NK-92 treated with Interleukin-12 subunit alpha and Interleukin-12 subunit beta, amount 100 ng/mL, for 24 hours (cell line): Measurements from ENCODE around the gene NLGN2.

Experiments used
- DNase-seq: peaks from one replicate; lab custom pipeline; 2025; lab: John Stamatoyannopoulos, UW

NLGN2 gene

GRCh38 chr17:7392696-7393612, 14.7 kb upstream of the NLGN2 start:
- no peak for DNase-seq

GRCh38 chr17:7393613-7394451, 13.8 kb upstream of the NLGN2 start:
- no peak for DNase-seq

DNA sequence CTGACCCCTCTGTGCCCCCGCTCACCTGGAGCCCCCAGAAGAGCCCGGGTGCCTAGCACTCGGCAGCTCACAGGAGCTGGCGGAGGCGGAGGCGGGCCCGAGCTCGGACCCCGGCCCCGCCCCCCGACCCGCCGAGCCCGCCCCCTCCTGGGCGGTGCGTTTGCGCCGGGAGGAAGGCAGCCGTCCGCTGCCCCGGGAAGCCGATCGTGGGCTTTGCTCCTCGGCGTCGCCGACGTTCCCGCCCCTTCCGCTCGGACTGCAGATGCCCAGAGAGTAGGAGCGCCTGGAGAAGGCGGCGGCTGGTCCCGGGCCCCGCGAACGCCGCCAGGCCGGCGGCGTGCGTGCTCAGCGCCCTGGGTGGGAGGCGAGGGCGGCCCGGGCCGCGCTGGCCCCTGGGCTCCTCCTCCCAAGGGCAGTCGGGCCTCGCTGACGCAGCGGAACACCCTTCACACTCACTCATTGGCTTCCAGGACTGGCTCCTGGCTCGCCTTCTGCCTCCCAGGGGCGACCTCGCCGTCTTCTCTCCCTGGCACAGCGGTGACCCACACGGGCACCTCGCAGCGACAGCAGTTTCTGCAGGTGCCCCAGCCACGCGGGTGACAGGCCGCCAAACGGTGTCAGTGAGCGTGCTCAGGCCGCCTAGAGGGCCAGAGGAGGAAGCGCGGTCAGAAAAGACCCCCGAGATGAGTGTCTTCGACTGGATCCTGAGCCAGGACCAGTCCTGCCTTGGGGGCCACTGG, 13.0 kb upstream of the NLGN2 start, which contains the start of gene PLSCR3:
Gene PLSCR3, minus strand, starts transcription at position 74 of the 740 bp plus-strand sequence. CDS start 415 bp downstream, outside the sequence.
- DNase-seq: peak; percentile 47

- DNase-seq: no peak
Measured at GRCh38 chr17:7396147-7396546, 11.5 kb upstream of the NLGN2 start.

DNA sequence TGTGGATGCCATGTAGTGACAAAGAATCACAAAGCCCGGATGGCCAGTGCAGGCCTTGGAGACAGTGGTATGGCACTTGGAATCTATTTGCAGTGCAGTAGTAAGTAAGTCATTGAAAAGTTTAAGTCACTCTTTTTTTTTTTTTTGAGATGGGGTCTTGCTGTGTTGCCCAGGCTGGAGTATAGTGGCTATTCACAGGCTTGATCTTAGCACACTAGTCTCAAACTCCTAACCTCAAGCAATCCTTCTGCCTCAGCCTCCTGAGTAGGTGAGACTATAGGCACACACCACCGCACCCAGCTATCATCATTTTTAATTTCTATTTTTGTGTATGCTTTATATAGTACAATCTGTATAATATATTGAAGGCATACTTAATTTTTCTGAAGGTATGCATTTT, 9.0 kb upstream of the NLGN2 start:
- DNase-seq: no peak

- DNase-seq: no peak
Measured at GRCh38 chr17:7403043-7403726, 4.5 kb upstream of the NLGN2 start.

DNA sequence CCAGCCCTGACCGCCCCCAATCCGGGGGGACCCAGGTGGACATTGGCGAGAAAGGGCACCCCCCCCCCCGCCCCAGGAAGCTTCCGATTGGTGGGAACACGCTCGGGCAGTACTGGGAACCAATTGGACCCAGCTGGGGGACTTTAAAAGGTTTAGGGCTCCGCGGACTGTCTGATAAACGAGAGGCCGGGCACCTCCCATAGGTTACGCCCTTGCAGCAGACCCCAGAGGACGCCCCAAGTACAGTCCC, 4.0 kb upstream of the NLGN2 start:
- DNase-seq: no peak

GRCh38 chr17:7403977-7404736, 3.5 kb upstream of the NLGN2 start, which contains the start of gene TMEM256:
TMEM256 (minus strand) TSS chr17:7404097; CDS start chr17:7404084, 13 bp downstream.
- peak; percentile 81 for DNase-seq

DNA sequence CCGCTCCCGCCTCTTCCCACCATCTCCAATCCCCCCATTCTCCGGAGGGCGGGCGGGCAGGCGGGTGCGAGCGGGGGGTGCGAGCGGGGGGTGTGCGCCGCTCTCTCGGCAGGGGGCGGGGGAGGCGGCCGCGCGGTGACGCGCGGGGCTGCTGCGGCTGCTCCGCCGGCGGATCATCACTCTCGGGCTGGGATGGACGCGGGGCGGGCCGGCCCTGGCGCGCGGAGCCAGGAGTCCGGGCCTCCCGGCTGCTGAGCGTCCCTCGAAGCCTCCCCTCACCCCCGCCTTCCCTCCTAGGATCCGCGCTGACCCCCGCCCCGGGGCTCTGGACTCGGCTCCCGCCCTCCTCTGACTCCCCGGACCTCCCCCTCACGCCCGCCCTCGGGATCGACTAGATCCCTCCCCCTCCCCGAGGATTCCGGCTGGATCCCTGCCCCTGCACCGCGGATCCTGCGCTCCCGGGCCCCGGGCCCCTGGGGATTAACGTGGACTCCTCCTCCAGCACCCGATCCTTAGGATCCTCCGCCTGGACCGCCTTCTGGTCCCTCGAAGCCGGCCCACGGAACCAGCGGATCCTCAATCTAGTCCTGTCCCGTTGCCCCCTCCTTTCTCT, 2.8 kb upstream of the NLGN2 start:
- DNase-seq: no peak

DNA sequence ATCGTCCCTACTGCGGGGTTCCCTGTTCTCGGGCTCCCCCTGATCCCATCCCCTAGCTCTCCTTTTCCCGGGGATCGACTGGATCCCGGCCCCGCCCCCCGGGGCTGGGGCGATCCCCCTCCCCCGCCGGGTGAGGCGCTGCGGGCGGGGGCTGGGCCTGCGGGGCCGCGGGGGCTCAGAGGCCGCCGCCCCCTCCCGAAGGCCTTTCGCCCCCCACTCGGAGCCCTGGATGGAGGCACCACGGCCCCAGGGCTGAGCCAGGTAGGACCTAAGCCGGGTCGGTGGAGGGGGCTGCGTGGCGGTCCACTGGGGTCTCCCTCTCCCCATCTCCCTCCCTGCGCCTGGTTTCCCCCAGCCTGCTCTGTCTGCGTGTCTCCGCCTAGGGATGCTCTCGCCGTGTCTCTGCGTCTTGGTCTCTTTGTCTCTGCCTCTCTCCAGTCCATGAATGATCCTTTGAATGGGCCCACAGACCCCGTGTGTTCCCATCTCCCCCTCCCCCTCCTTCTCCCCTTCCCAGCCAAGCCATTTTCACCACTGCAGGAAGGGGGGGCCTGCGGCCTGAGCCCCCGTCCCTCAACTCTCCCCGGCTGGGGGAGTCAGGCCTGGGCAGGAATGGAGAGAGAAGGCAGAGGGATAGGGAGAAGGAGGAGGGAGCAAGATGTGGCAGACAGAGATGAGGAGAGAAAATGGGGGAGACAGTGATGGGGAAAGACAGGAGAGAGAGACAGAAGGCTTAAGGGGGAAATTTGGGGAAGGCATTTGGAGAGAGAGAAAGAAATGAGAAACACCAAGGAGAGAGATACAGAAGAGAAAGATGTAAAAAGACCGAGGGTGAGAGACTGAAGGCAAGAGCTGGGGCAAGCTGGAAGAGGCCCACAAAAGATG, 2.1 kb upstream of the NLGN2 start:
- DNase-seq: no peak

DNA sequence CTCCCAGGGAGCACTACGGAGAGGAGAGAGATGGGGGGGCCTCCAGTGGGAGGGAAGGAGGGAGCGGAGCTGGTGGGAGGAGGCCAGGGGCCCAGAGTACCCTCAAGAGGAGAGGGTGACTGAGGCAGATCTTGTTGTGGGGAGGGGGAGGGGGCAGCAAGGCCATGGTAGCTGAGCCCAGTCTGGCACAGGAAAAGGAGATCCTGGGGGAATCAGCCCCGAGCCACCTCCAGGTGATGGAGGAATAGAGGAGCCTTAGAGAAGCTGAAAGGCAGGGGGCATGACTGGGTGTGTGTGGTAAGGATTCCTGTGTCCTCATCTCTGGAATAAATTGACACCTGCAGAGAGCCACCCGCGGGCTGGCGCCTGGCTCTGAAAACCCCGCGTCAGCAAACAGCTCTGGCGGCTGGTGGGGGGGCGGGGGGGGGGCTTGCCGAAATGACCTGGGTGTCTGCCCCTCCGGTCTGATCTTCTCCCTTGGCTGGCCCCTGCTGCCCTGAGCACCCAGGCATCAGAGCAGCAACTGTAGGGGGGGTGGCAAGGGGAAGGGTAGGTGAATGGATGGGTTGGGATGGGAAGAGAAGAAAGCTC, 1.3 kb upstream of the NLGN2 start:
- no peak for DNase-seq

- no peak for DNase-seq
Measured at GRCh38 chr17:7407082-7407481, 563 bp upstream of the NLGN2 start.

DNA sequence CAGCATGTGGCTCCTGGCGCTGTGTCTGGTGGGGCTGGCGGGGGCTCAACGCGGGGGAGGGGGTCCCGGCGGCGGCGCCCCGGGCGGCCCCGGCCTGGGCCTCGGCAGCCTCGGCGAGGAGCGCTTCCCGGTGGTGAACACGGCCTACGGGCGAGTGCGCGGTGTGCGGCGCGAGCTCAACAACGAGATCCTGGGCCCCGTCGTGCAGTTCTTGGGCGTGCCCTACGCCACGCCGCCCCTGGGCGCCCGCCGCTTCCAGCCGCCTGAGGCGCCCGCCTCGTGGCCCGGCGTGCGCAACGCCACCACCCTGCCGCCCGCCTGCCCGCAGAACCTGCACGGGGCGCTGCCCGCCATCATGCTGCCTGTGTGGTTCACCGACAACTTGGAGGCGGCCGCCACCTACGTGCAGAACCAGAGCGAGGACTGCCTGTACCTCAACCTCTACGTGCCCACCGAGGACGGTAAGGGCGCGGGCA, 645 bp downstream of the NLGN2 start:
- DNase-seq: no peak

- no peak for DNase-seq
Measured at GRCh38 chr17:7408863-7409262, 1.2 kb downstream of the NLGN2 start.

DNA sequence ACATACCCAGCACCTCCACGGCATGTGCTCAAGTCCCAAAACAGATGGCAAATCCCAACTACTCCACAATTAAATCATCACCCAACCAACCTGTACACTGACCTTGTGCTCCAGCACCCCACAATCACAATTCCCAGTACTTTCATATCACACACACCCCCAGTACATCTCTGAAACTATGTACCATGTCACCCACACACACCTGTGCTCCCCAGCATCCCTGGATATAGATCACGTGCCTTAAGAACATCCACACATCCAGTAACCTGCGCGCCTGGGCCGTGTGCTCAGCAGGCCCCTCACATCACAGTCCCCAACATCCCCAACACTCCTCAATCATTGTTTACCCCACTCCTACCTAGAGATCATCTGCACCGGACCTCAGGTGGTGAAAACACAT, 2.1 kb downstream of the NLGN2 start:
- no peak for DNase-seq

DNA sequence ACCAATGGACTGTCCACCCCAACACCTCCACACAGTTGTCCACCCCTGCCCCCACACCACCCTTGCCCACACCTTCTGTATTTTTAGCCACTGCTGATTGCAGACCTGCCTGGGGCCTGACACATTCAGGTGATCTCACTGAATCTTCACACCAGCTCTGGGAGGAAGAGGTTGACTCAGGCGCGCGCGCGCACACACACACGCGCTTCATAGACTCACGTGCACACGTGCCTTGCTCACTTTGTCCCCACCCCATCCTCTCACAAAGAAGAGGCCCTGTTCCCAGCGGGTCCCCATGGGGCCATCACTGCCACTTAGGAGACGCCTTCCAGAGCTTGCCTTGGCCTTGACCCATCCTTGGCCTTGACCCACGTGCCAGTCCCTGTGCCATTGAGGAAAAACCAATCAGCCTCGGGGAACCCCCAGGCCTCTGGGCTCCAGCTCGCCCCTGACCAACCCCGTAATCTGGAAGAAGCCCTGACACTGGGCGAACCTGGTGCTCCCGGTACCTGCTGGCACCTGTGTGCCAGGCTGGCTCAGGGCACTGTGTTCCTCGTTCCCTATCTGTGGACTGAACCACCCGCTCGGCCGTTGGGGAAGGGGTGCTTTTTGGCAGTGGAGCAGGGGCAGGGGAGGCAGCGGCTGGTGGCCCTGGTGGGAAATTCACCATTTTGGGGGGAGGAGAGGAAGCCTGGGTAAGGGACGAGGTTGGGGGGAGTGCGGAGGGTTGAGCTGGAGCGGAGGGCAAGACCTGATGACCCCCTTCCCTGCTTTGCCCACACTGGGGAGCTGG, 3.2 kb downstream of the NLGN2 start:
- peak; percentile 15 for DNase-seq

- no peak for DNase-seq
Measured at GRCh38 chr17:7411427-7411750, 3.7 kb downstream of the NLGN2 start.

DNA sequence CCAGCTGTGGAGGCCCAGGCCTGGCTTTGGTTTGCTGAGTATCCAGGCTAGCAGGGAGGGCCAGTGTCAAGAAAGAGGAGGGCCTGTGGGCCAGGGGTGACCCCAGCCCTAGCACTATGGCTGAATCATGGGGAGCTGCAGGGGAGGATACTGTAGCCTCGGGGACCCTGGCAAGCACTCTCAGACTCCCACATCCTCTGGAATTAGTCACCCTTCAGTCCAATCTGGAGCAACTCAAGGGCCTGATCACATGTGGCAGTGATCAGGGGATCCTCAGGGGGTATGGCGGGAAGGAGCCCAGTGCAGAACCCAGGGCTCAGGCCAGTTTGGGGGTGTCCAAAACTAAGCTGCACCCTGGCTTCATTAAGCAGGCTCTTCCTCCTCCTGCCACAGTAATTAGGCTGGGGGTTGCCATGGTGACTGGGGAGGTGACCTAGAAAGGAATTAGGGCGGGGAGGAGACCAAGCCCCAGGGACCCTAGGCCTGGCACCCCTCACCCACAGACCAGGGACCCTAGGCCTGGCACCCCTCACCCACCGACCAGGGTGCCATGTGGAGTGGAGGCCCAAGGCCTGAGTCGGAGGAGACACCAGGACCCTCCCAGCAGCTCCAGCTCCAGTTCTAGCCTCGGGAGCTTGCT, 5.8 kb downstream of the NLGN2 start:
- no peak for DNase-seq
